GM18907 (cell line): ENCODE measurements around the gene JAG2.

ENCODE experiments used
- ATAC-seq: cut with Tn5 transposase; IDR thresholded peaks from one replicate; pipeline ENCODE4 v1.9.1; 2021; ENCODE audit warnings: mild to moderate bottlenecking, moderate library complexity; ENCODE audit not compliant: unreplicated experiment

The JAG2 gene

GRCh38 chr14:105141486-105142281 is 26.9 kb downstream of the JAG2 start:
- no peak for ATAC-seq

- ATAC-seq, result no peak
These were observed 27.6 kb downstream of the JAG2 start for GRCh38 chr14:105141026-105141425.

DNA sequence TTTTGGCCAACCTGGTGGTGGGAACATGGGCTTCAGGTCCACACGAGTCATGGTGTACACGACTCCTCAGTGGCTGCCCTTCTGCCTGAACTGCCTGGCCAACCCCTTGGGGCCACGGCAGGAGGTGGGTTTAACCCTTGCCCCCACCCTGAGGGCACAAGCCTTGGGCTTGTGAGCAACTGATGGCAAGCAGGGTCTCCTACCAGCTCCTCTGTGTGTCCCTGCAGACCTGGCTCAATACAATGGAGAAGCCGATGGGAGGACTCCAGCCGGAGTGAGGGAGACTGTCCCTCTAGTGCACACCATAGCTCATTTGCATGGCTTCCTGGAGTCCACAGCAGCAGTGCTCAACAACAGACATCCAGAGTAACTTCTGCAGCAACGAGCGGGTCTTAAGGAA is 28.0 kb downstream of the JAG2 start:
- ATAC-seq, result no peak

DNA sequence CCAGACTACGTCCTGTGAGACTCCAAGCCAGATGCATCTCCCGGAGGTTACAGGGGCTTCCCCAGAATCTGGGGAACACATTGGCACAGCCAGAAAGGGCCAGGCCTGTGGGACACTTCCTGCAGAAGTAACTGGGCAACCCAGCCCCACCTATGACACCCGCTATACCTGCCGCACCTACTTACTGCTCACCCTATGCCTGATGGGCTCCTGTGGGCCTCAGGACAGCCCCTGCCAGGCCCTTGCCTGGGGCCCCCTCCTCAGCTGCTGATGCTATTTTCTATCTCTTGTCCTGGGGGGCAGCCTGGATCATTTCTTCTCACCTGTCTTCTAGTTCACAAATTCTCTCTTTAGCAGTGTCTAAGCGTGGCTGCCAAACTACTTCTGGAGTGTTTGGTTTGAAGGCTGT is 28.7 kb downstream of the JAG2 start:
- no peak for ATAC-seq

DNA sequence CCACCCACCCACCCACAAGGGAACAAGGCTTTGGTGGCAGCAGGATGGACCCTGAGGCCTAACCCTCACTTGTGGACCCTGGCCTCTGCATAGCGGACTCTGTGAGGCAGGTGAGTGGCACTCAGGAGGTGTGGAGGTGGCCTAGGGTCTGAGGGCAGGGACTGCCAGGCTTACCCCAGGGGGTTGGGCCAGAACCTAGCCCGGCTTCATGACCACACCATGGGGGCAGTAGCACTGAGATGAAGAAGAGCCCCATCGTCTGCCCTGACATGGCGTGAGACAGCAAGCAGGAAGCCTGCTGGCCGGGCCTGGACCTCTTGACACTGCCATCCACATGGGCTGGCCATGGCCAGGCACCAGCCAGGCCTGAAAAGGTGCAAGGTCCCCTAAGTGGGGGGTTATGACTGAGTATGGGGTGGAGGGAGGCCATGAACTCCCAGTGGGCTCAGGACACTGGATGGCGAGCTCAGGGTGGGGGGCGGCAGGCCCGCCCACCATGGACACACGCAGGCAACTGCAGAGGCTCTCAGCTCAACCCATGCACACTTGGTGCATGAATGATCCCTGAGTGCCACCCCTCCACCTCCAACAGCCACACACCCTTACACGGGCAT is 29.3 kb downstream of the JAG2 start:
- ATAC-seq, result no peak

GRCh38 chr14:105138551-105139111 is 29.9 kb downstream of the JAG2 start:
- no peak for ATAC-seq

GRCh38 chr14:105138021-105138541 is 30.5 kb downstream of the JAG2 start:
- no peak for ATAC-seq

- no peak for ATAC-seq
These were observed 31.0 kb downstream of the JAG2 start for GRCh38 chr14:105137481-105138020.

DNA sequence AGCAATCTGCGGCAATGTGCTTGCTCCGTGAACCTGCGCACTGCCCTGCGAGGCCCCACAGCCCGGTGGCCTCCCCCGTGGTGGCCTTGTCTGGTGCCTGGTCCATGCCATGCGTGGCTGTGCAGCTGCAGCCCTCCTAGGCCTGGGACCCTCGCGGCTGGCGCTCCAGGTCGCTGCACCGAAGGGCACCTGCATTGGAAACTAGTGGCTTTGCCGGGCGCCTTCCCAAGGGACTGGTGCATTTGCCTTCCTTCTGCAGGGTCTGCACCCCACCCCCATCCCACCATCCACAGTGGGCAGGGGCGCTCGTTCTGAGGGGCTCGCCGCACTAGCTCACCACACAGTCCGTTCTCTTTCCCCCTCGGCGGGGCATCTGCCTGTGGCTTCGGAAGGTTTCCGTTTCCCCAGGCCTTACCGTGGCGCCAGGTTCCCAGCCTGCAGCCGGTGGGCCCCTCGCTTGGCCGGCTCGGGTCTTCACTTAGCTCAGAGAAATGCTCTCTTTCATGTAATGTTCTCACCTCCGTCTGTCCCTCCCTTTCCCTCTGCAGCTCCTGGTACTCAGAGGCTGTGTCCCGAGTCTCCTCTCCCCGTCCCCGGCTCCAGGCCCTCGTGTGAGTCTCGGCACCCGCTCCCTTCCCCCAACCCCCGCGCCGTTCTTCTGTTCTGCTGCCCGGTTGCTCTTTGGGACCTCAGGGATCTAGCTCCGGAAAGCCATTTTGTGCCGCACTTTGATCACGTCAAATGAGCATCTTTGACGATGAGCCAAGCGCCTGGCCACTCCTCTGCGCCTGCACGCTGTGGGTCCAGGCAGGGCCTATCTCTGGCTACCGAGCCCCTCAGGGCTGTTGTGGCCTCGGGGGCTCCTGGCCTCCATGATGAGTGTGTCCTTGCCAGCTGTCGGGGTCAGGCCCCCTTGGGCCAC is 31.9 kb downstream of the JAG2 start:
- ATAC-seq, result no peak

GRCh38 chr14:105135700-105136395 is 32.7 kb downstream of the JAG2 start:
- ATAC-seq, result no peak

DNA sequence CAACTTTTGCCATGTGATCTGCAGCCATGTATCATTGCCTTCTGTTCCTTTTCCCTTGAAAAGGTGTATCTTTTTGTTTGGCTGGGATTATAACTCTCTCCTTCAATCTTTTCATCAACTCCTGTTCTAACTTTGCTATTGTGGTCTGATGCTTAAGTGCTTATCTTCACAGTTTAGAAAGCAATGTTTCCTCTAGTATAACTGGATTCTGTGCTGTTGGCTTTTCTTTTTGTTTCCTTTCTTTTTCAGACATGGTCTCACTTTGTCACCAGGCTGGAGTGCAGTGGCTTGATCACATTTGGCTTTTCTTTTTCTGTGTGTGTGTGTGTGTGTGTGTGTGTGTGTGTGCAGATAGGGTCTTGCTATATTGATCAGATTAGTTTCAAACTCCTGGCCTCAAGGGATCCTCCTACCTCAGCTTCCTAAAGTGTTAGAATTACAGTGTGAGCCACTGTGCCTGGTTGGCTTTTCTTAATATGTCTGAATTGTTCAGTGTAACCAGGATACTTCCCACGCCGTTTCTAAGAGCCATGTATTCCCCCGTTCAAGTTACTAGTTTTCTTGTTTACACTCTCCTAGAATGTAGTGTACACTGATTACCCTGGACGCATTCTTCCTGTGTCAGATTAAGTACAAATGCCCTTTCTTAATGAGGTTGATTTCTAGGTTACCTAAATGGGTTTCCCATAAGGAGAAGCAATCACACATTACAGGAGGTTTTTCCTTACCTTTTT is 35.5 kb downstream of the JAG2 start:
- ATAC-seq, result no peak

DNA sequence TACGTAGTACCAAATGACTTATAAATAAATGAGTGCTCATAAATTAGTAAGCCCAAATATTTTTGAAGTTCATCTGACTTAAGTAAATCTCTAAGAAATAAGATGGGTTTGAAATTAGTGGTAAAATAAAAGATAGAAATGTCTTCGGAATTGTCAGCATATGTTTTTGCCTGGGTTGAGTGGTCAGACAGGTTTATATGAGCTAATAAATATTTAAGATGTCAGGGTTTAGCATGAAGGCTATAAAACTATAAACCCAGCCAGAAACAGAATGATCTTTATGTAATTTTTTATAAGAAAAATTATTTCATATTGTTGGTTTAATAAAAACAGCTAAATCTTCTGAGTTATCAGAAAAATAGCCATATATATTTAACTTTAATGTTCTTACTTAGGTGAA is 37.3 kb downstream of the JAG2 start:
- no peak for ATAC-seq

DNA sequence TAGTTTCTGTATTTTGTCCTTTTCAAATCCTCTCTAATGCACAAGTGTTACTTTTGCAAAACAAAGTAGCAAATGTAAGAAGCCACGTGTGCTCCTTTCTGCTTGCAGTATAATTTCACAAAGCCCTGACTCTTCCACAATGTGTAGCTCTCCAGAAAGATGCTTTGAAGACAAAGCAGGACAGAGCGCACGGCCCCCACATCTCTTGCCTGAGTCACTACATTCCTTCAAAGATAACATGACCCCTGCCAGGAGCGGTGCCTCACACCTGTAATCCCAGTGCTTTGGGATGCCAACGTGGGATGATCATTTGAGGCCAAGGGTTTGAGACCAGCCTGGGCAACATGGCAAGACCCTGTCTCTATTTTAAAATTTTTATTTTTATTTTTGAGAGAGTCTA is 40.5 kb downstream of the JAG2 start:
- no peak for ATAC-seq

- ATAC-seq, result no peak
These were observed 41.6 kb downstream of the JAG2 start for GRCh38 chr14:105126981-105127329.

- no peak for ATAC-seq
These were observed 42.2 kb downstream of the JAG2 start for GRCh38 chr14:105126126-105126980.

DNA sequence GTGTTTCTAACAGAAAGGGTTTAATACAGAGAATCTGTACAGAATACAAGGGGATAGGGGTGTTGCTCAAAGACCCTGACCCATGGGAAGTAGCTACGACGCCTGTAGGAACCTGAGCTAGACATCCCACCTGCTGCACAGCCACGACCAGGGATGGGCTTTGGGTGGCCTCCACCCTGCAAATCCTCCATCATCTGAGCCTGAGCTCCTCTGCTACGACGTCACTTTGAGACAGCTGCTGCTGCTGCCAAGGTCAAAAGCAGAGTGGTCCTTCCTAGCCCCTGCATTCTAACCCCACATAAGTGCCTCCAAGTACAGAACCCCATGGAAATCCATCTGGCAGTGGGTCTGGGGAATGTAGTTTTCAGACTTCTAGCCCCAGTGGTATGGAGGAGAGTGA is 43.8 kb downstream of the JAG2 start:
- ATAC-seq, result no peak

GRCh38 chr14:105123981-105124765 is 44.4 kb downstream of the JAG2 start:
- ATAC-seq, result no peak
